SHP77 treated with DMSO at 0.1 percent for 48 hours (cell line): Measurements from ENCODE around the gene LRRC2.
"Not testable (repeated sequence)": the region's sequence is repeated elsewhere in the genome, so short reads cannot be mapped to it uniquely, and the experiment has no call there.

ENCODE experiments used
- DNase-seq: peaks from one replicate; lab custom pipeline; 2025; lab: John Stamatoyannopoulos, UW

LRRC2 gene, protein sequence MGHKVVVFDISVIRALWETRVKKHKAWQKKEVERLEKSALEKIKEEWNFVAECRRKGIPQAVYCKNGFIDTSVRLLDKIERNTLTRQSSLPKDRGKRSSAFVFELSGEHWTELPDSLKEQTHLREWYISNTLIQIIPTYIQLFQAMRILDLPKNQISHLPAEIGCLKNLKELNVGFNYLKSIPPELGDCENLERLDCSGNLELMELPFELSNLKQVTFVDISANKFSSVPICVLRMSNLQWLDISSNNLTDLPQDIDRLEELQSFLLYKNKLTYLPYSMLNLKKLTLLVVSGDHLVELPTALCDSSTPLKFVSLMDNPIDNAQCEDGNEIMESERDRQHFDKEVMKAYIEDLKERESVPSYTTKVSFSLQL

DNA sequence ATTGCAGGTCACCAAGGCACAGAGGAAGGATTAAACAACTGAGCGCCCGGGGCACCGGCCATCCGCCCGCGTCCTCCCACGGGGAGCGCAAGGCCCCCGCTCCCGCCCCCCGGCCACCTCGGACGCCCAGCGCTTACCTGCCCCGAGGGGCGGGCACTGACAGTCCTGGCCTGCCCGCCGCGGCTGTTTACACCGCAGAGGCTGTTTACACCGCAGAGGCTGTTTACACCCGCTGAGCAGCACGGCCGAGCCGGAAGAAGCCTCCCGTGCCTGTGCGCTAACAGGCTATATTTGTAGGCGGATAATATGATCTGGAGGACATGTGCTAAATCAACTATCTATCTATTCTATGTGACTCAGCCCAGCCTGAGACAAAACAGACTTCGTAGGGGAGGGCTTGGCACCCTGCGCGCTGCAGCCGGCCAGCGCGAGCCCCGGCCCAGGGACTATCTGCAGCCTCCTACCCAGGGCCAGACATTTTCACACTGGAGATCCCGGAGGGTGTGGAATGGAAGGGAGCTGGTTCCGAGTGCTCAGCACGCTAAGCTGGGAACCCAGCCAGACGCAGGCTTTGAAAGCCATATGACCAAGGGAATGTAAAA, at the start of gene LRRC2:
LRRC2 (minus strand) TSS at position 263 of the 602 bp plus-strand sequence. CDS start 14,711 bp downstream, outside the sequence.
- no peak for DNase-seq

DNA sequence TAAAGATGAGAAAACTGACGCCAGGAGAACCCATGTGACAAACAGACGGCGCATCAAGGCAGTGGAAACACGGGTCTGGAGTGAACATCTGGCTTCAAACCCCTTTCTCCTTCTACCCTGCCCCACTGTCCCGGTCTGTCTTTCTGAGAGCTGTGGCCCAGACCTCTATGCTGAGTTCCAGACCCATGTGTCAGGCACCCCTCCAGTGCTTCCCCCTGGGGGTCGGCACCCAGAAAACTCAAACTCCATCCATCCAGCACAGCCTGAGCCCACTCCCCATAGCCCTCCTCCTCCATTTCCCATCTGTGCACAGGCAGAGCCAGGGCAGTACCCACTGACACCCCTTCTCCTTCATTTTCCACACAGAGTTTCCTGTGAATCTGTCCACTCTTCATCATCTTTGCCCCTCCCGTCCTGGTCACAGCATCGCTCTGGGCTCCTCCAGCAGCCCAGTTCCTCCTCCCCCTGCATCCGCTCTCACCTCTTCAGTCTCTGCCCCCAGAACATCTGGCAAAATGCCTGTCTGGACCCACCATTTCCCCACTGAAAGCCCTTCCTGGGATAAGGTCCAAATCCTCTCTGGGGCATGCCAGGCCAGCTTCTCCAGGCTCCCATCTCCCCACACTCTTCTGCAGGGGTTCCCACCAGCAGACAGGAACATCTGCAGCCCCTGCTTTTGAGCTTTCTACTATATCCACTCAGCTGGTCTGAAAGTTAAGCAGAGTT, 49.1 kb upstream of the LRRC2 start:
- no peak for DNase-seq

DNA sequence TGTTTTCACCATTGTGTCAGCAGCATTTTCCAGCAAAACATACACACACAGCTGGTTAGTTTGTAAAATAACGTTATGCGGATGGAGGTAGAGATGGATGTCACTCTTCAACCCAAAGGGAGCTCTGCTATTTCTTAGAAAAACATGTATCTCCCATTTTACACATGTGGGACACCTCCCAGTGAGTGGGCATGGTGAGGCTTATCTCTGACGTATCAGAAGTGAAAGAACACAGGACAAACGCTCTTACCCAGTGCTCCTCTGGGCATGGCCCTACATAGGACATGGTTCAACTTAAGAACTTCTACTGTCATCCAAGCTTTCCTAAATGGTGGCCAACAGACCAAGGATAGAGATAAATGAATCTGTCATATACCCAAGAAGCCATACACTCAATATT, 48.3 kb upstream of the LRRC2 start:
- DNase-seq, result no peak

DNA sequence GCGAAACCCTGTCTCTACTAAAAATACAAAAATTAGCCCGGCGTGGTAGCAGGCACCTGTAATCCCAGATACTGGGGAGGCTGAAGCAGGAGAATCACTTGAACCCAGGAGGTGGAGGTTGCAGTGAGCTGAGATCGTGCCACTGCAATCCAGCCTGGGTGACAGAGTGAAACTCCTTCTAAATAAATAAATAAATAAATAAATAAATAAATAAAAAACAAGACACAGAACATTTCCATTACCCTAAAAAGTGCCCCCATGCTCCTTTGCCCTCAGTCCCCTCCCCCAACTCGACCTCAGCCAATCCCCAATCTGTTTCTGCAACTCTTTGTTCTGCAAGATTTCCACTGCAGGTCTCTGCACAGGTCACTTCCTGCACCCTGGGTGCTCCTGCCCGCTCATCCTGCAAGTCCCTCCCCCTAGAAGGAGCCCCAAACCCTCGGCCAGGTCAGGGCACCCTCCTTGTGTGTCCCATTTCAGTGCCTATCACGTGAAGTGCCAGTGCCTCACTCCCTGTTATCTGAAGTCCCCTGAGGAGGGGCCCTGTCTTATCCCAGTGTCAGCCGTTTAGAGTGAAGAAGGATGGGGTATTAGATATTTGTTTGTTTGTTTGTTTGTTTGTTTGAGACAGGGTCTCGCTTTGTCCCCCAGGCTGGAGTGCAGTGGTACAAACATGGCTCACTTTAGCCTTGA, 47.4 kb upstream of the LRRC2 start:
- DNase-seq, result no peak

DNA sequence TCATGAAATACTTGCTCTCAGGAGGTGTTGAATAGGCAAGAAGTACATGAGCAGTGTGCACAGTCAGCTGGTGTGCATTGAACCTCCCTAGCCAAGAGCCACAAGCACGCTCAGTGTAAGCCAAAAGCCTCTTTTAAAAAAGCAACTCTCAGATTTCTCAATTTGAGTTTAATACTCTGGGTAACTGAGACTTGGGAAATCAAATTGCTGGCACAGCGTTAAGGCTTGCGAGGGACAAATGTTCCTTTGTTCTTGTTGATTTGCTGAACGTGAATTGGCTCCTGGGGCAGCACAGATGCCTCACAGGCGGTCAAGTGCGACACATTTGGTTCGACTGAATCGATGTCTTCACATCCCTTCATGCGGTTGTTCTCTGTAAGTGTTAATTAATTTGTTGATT, 46.2 kb upstream of the LRRC2 start, which contains the start of gene FAM240A:
FAM240A (plus strand) TSS at position 202 of the 400 bp plus-strand sequence; CDS start at position 361, 159 bp downstream.
- no peak for DNase-seq

DNA sequence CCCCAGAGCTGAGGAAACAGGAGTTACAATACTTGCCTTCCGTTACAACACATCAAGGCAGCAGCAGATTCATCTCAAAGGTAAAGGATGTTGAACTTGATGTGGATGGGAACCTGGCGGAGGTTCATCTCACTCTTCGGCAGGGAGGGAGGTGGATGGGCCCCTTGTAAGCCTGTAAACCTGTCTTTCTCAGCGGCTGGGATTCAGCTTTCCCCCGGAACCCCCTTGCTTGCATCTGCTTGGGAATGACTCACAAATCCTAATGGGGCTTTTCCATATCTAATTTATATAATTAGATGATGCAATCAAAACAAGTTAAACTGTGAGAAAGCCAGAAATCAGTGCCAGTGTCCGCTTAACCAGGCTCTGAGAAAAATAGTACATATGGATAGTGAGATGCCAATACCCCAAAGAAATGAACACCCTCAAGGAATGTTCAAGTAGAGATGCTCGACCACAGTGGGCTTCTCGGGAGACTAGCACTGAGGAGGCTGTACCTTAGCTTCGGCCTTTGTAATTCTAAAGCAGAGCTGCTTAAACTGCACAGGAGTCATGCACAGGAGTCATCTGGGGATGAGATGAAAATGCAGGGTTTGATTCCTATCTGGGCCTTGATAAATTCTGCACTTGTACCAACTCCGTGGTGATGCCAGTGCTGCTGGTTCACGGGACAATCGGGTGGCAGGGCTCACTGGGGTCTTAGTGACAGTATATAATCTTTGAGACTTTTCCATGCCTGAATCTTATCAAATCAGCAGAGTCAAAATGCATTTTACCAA, 44.0 kb upstream of the LRRC2 start:
- DNase-seq, result no peak

GRCh38 chr3:46609212-46609721, 43.2 kb upstream of the LRRC2 start:
- no peak for DNase-seq

DNA sequence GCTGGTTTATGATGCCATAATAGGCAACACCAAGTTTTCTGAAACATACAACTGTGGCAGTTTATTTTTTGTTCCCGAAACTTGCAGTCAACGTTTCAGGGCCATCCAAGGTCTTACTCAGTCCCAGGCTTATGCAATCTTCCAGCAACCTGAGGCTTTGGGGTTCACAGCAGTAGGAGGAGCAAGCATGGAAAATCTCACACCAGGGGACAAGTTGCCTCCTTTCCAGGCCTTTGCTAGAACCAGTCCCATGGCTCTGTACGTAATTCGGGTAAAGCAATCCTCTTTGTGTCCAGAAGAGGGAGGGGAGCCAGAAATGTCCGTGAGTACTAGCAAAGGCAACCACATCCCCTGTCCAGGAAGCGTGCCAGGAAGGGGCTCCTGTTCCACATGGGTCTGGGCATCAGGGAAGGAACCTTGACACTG, 41.5 kb upstream of the LRRC2 start:
- DNase-seq, result no peak

- no peak for DNase-seq
Measured at GRCh38 chr3:46604127-46604526, 38.0 kb upstream of the LRRC2 start.

GRCh38 chr3:46603446-46604046, 37.4 kb upstream of the LRRC2 start:
- no peak for DNase-seq

DNA sequence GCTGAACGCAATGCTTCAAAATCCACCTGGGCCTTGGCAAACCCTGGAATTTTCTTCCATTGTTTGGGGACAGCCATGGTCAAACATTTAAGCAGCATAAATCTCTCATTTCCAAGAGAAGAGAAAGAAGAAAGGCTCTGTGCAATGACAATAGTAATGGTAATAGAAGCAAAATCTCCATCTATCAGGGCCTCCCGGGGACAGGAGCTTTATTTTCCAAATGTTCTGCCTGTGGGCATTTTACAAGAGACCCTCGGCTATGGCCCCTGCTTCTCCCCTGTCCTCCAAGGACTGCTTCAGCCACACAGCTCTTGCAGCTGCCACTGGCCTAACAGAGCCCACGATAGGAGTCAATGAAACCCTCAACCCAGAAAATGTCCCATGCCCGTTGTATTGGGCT, 33.5 kb upstream of the LRRC2 start:
- DNase-seq, result no peak

DNA sequence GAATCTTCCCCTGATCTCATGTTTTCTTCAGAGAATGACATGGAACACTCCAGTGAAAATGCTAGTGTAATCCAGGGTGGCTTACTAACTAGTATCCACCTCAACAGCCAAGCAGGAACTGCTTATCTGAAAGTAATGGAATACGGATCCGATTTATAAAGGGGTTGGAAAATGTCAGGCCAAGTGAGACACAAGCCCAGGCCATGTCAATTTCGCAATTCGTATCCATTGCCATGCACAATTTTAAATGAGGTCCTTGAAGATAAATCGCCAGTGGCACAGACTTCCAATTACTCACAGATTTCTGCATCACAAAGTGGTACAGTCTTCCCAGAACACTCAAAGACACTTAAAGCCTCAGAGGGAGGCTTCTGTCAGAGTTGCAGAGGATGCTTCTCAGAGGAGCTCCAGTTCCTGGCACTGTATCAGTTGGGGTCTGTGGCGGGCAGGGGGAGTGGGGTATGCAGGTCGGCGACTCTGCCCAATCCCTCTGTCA, 29.8 kb upstream of the LRRC2 start:
- DNase-seq, result no peak

DNA sequence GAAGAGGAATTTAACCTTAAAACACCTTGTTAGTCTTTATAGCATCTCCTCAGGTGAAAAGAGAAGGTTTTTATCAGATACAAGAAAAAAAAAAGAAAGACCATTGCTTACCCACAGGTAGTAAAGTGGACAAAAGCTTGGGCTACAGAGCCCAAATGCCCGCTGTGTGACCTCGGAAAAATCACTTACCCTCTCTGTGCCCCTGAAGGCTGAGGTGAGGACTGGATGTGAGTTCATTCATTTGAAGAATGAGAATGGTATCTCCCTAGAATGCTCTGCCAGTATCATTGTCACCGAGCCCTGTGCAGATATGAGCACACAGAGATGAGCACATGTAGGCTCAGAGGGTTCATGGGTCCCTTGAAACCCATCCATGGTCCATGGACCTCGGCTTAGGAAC, 28.6 kb upstream of the LRRC2 start:
- DNase-seq, result no peak

DNA sequence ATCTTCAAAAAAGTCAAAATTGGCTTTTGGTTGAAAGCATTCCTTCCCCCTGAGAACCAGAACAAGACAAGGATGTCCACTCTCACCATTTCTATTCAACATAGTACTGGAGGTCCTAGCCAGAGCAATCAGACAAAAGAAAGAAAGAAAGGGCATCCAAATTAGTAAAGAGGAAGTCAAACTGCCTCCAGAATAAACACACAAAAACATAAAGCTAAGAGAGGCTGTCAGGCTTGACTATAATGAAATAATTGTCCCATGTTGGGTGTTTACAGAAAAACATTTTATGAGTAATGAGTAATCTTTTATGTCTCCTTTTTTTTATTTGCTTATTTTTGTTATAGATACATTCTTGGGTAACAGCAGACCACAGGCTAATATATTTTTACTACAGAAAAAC, 27.9 kb upstream of the LRRC2 start:
- no peak for DNase-seq

- DNase-seq, result no peak
Measured at GRCh38 chr3:46593274-46593862, 27.3 kb upstream of the LRRC2 start.

DNA sequence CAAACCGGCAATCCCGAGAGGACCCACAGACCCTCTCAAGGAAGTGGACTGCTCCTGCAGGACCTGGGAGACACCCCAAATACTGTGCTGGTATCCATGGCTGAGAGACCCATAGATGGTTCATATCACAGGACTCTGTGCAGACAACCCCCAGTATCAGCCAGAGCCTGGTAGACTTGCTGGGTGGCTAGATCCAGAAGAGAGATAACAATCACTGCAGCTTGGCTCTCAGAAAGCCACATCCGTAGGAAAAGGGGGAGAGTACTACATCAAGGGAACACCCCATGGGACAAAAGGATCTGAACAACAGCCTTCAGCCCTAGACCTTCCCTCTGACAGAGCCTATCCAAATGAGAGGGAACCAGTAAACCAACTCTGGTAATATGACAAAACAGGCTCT, 21.2 kb upstream of the LRRC2 start:
- not testable (repeated sequence) for DNase-seq

- DNase-seq, result no peak
Measured at GRCh38 chr3:46586738-46587246, 20.7 kb upstream of the LRRC2 start.

DNA sequence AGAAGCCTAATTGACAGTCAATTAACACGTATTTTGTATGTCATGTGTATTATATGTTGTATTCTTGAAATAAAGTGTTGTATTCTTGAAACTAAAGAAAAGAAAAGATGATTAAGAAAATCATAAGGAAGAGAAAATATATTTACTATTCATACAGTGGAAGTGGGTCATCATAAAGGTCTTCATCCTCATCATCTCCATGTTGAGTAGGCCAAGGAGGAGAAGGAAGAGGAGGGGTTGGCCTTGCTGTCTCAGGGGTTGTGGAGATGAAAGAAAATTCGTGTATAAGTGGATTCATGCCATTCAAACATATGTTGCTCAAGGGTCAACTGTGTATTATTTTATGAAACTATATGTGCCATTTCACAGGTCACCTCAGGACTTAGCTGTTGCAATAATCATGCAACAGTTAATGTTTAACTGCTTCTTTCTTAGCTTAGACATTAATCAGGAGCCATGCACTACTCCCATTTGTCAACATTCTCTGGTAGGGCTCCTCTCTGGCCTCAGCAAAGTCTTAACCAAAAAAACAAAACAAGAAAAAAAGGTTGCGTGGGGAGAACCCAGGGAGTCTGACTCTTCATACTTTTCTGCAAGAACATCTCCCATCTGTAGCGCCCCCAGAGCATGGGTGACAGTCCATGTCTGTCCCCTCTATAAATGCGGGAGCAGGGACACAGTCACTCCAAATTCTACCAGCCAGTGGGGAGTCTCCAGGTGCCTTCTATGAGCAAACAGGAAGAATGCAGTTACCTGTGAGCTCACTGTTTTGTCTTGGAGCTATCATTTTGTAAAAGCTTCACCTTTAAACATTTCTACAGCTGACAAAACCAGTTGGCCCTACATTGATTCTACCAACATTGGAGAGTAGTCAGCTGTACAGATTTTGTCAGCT, 19.9 kb upstream of the LRRC2 start:
- DNase-seq, result no peak
